GM23338 (cell line): ENCODE measurements around the gene SLC2A9. TPM values are rescaled to one million over a fixed set of nuclear protein-coding genes. Genes with fewer than 3 reads are reported as not detected.
A peak's percentile ranks its signal among the peaks of the same experiment; 100 is the strongest.

Experiments
- ATAC-seq: fragments of 200-7000 bp; cut with Tn5 transposase; 3 replicates; pipeline ENCODE4 v1.9.1; 2020
- DNase-seq: peaks from one replicate; pipeline ENCODE4 v3.0.0-alpha.2; 2015; ENCODE audit warnings: low spot score
- H2AFZ ChIP-seq: fragments of 200-600 bp; sonication (generic); 2 replicates; pipeline ENCODE4 v1.8.0; 2016; ENCODE audit warnings: antibody characterized with exemption, mild to moderate bottlenecking, moderate library complexity
- H3F3A ChIP-seq: fragments of 200-600 bp; sonication (generic); replicated peaks from 2 replicates; pipeline ENCODE4 v1.8.0; 2017; ENCODE audit warnings: antibody characterized with exemption, mixed run types, low read depth
- H3K27ac ChIP-seq: fragments of 200-600 bp; sonication (generic); 2 replicates; pipeline ENCODE4 v1.6.1; 2016; ENCODE audit warnings: low read depth
- H3K27me3 ChIP-seq: fragments of 200-600 bp; sonication (generic); 2 replicates; pipeline ENCODE4 v1.8.0; 2016; ENCODE audit warnings: mild to moderate bottlenecking, mixed run types, moderate library complexity; ENCODE audit not compliant: insufficient read depth
- H3K36me3 ChIP-seq: fragments of 200-600 bp; sonication (generic); 2 replicates; pipeline ENCODE4 v1.8.0; 2016; ENCODE audit warnings: mild to moderate bottlenecking; ENCODE audit not compliant: insufficient read depth
- H3K4me1 ChIP-seq: fragments of 200-600 bp; sonication (generic); 2 replicates; pipeline ENCODE4 v1.8.0; 2016; ENCODE audit warnings: mild to moderate bottlenecking, moderate library complexity; ENCODE audit not compliant: insufficient read depth
- H3K4me2 ChIP-seq: fragments of 200-600 bp; sonication (generic); 2 replicates; pipeline ENCODE4 v1.7.1; 2017; ENCODE audit warnings: mixed run types
- H3K4me3 ChIP-seq: fragments of 200-600 bp; sonication (generic); 2 replicates; pipeline ENCODE4 v1.6.1; 2016; ENCODE audit warnings: mixed run types
- H3K79me2 ChIP-seq: fragments of 200-600 bp; sonication (generic); replicated peaks from 2 replicates; pipeline ENCODE4 v1.8.0; 2017; ENCODE audit warnings: mild to moderate bottlenecking; ENCODE audit not compliant: insufficient read depth
- H3K9me2 ChIP-seq: fragments of 200-600 bp; sonication (generic); 2 replicates; pipeline ENCODE4 v1.8.0; 2017; ENCODE audit not compliant: insufficient read depth
- H4K20me1 ChIP-seq: fragments of 200-600 bp; sonication (generic); replicated peaks from 2 replicates; pipeline ENCODE4 v1.8.0; 2017; ENCODE audit warnings: mild to moderate bottlenecking; ENCODE audit not compliant: insufficient read depth
- H3K27ac Mint-ChIP-seq: 2 replicates; pipeline ENCODE4 v1.8.0; 2020; ENCODE audit warnings: inconsistent platforms, mild to moderate bottlenecking, moderate library complexity, mixed read lengths
- H3K27me3 Mint-ChIP-seq: 3 replicates; pipeline ENCODE4 v1.8.0; 2022; ENCODE audit warnings: low read depth, mild to moderate bottlenecking, moderate library complexity, mixed read lengths, inconsistent platforms; ENCODE audit not compliant: insufficient read depth, poor library complexity
- H3K36me3 Mint-ChIP-seq: 3 replicates; pipeline ENCODE4 v1.8.0; 2021; ENCODE audit warnings: low read depth, mild to moderate bottlenecking, inconsistent platforms, moderate library complexity, mixed read lengths
- H3K4me1 Mint-ChIP-seq: 3 replicates; pipeline ENCODE4 v1.8.0; 2020; ENCODE audit warnings: mild to moderate bottlenecking, inconsistent platforms, mixed read lengths
- H3K4me3 Mint-ChIP-seq: 3 replicates; pipeline ENCODE4 v1.8.0; 2021; ENCODE audit warnings: moderate library complexity, mild to moderate bottlenecking, inconsistent platforms, mixed read lengths
- H3K9me3 Mint-ChIP-seq: 3 replicates; pipeline ENCODE4 v1.8.0; 2020; ENCODE audit warnings: moderate library complexity, mild to moderate bottlenecking, inconsistent platforms, mixed read lengths
- CREB1 ChIP-seq: fragments of 250-450 bp; sonication (Bioruptor Pico); IDR thresholded peaks from 2 replicates; pipeline ENCODE4 v1.5.0; 2020; ENCODE audit warnings: low read depth, mild to moderate bottlenecking, moderate library complexity
- EZH2 ChIP-seq: fragments of 200-600 bp; sonication (generic); IDR thresholded peaks from one replicate; pipeline ENCODE4 v1.8.0; 2017; ENCODE audit warnings: antibody characterized with exemption, mild to moderate bottlenecking, low read depth; ENCODE audit not compliant: unreplicated experiment
- EZH2phosphoT487 ChIP-seq: fragments of 200-600 bp; sonication (generic); IDR thresholded peaks from one replicate; pipeline ENCODE4 v1.8.1; 2018; ENCODE audit warnings: antibody characterized with exemption; ENCODE audit not compliant: unreplicated experiment
- JUNB ChIP-seq: IDR thresholded peaks from one replicate; pipeline ENCODE4 v1.6.1; 2016; ENCODE audit warnings: antibody characterized with exemption; ENCODE audit not compliant: unreplicated experiment
- NANOG ChIP-seq: IDR thresholded peaks from 2 replicates; pipeline ENCODE4 v1.6.1; 2016; ENCODE audit warnings: antibody characterized with exemption, borderline replicate concordance
- POLR2AphosphoS5 ChIP-seq: IDR thresholded peaks from 2 replicates; pipeline ENCODE4 v1.6.1; 2016; ENCODE audit warnings: antibody characterized with exemption, low read depth
- REST ChIP-seq: IDR thresholded peaks from one replicate; pipeline ENCODE4 v1.6.1; 2018; ENCODE audit warnings: antibody characterized with exemption; ENCODE audit not compliant: unreplicated experiment
- STAT1 ChIP-seq: IDR thresholded peaks from one replicate; pipeline ENCODE4 v1.6.1; 2016; ENCODE audit warnings: antibody characterized with exemption; ENCODE audit not compliant: unreplicated experiment
- ZNF114 ChIP-seq: fragments of 250-450 bp; sonication (Bioruptor Pico); IDR thresholded peaks from 2 replicates; pipeline ENCODE4 v1.5.0; 2020; ENCODE audit warnings: mild to moderate bottlenecking, moderate library complexity
- ZNF331 ChIP-seq: fragments of 250-450 bp; sonication (Bioruptor Pico); IDR thresholded peaks from 2 replicates; pipeline ENCODE4 v1.5.0; 2020; ENCODE audit warnings: low read depth, mild to moderate bottlenecking, moderate library complexity
- polyA plus RNA-seq: library from polyadenylated mRNA; unstranded; fragments of >200 nt; fragmentation: Nextera tagmentation; extraction: Ambion mirVana; gene quantifications from 2 replicates; pipeline ENCODE4 v1.2.1, GENCODE V29; 2016
- total RNA-seq: library from RNA; depleted of rRNA; stranded (reverse); fragments of >200 nt; shearing (Covaris generic); gene quantifications from 2 replicates; pipeline ENCODE4 v1.2.3, GENCODE V29; 2014
- TF ChIP-seq, protein P1 (sequence below): fragments of 250-450 bp; sonication (Bioruptor Pico); IDR thresholded peaks from 2 replicates; pipeline ENCODE4 v1.5.0; 2020; ENCODE audit warnings: mild to moderate bottlenecking, moderate library complexity
- TF ChIP-seq, protein P2 (sequence below), 2 experiments: fragments of 200-600 bp in 1 of 2; sonication (generic) in 1 of 2; conservative IDR thresholded peaks; 2 replicates each; pipeline versions ENCODE4 v1.5.1 to v1.6.1; 2016 to 2017; ENCODE audit warnings: antibody characterized with exemption in 2 of 2, low read depth in 2 of 2, mild to moderate bottlenecking in 2 of 2, moderate library complexity in 1 of 2
- TF ChIP-seq, protein P3 (sequence below): IDR thresholded peaks from 2 replicates; pipeline ENCODE4 v1.6.1; 2016; ENCODE audit warnings: antibody characterized with exemption

SLC2A9 gene
- total and polyA plus RNA-seq, 2 experiments from 2014 or later: 0.21 to 0.40 TPM

- no peak overlapping the region for H3K4me3 Mint-ChIP-seq
- DNase-seq (peak; percentile 8), ATAC-seq (peak; percentile 40; the same call in 2 of the 3 replicates)
Observed at GRCh38 chr4:9949573-9949972, 71.7 kb downstream of the SLC2A9 start.

More at GRCh38 chr4:9949573-9949972, 71.7 kb downstream of the SLC2A9 start:
- no peak overlapping the region for H3K27ac ChIP-seq
- no peaks in the 10 kb centered on the region for H3K36me3 Mint-ChIP-seq
- H3K4me1 ChIP-seq: peaks cover 4% of the 10 kb centered on the region; the same call in 1 of the 2 replicates
- H3K4me1 Mint-ChIP-seq: peaks cover 12% of the 10 kb centered on the region
- no peaks in the 10 kb centered on the region for H3K36me3 ChIP-seq
- H3F3A ChIP-seq: no peaks in the 10 kb centered on the region
- no peaks in the 10 kb centered on the region for H3K27me3 ChIP-seq
- H3K27me3 Mint-ChIP-seq: peaks cover 12% of the 10 kb centered on the region
- H3K9me3 Mint-ChIP-seq: no peaks in the 10 kb centered on the region
- H3K4me2 ChIP-seq: no peak overlapping the region
- no peak overlapping the region for H3K4me3 ChIP-seq
- no peak overlapping the region for H3K27ac Mint-ChIP-seq
- H4K20me1 ChIP-seq: no peaks in the 10 kb centered on the region
- no peaks in the 10 kb centered on the region for H3K79me2 ChIP-seq
- no peaks in the 10 kb centered on the region for H3K9me2 ChIP-seq
- TF ChIP-seq REST (no peak), ZNF114 (CRISPR knock-in tag) (no peak), JUNB (no peak), POLR2AphosphoS5 (no peak), EZH2 (no peak), ZNF331 (no peak), NANOG (no peak), EZH2phosphoT487 (no peak), CREB1 (CRISPR knock-in tag) (no peak), STAT1 (no peak)
- TF ChIP-seq, protein P1, sequence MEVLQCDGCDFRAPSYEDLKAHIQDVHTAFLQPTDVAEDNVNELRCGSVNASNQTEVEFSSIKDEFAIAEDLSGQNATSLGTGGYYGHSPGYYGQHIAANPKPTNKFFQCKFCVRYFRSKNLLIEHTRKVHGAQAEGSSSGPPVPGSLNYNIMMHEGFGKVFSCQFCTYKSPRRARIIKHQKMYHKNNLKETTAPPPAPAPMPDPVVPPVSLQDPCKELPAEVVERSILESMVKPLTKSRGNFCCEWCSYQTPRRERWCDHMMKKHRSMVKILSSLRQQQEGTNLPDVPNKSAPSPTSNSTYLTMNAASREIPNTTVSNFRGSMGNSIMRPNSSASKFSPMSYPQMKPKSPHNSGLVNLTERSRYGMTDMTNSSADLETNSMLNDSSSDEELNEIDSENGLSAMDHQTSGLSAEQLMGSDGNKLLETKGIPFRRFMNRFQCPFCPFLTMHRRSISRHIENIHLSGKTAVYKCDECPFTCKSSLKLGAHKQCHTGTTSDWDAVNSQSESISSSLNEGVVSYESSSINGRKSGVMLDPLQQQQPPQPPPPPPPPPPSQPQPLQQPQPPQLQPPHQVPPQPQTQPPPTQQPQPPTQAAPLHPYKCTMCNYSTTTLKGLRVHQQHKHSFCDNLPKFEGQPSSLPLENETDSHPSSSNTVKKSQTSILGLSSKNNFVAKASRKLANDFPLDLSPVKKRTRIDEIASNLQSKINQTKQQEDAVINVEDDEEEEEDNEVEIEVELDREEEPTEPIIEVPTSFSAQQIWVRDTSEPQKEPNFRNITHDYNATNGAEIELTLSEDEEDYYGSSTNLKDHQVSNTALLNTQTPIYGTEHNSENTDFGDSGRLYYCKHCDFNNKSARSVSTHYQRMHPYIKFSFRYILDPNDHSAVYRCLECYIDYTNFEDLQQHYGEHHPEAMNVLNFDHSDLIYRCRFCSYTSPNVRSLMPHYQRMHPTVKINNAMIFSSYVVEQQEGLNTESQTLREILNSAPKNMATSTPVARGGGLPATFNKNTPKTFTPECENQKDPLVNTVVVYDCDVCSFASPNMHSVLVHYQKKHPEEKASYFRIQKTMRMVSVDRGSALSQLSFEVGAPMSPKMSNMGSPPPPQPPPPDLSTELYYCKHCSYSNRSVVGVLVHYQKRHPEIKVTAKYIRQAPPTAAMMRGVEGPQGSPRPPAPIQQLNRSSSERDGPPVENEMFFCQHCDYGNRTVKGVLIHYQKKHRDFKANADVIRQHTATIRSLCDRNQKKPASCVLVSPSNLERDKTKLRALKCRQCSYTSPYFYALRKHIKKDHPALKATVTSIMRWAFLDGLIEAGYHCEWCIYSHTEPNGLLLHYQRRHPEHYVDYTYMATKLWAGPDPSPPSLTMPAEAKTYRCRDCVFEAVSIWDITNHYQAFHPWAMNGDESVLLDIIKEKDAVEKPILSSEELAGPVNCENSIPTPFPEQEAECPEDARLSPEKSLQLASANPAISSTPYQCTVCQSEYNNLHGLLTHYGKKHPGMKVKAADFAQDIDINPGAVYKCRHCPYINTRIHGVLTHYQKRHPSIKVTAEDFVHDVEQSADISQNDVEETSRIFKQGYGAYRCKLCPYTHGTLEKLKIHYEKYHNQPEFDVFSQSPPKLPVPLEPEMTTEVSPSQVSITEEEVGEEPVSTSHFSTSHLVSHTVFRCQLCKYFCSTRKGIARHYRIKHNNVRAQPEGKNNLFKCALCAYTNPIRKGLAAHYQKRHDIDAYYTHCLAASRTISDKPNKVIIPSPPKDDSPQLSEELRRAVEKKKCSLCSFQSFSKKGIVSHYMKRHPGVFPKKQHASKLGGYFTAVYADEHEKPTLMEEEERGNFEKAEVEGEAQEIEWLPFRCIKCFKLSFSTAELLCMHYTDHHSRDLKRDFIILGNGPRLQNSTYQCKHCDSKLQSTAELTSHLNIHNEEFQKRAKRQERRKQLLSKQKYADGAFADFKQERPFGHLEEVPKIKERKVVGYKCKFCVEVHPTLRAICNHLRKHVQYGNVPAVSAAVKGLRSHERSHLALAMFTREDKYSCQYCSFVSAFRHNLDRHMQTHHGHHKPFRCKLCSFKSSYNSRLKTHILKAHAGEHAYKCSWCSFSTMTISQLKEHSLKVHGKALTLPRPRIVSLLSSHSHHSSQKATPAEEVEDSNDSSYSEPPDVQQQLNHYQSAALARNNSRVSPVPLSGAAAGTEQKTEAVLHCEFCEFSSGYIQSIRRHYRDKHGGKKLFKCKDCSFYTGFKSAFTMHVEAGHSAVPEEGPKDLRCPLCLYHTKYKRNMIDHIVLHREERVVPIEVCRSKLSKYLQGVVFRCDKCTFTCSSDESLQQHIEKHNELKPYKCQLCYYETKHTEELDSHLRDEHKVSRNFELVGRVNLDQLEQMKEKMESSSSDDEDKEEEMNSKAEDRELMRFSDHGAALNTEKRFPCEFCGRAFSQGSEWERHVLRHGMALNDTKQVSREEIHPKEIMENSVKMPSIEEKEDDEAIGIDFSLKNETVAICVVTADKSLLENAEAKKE (CRISPR knock-in tag): no peak
- TF ChIP-seq, protein P2, sequence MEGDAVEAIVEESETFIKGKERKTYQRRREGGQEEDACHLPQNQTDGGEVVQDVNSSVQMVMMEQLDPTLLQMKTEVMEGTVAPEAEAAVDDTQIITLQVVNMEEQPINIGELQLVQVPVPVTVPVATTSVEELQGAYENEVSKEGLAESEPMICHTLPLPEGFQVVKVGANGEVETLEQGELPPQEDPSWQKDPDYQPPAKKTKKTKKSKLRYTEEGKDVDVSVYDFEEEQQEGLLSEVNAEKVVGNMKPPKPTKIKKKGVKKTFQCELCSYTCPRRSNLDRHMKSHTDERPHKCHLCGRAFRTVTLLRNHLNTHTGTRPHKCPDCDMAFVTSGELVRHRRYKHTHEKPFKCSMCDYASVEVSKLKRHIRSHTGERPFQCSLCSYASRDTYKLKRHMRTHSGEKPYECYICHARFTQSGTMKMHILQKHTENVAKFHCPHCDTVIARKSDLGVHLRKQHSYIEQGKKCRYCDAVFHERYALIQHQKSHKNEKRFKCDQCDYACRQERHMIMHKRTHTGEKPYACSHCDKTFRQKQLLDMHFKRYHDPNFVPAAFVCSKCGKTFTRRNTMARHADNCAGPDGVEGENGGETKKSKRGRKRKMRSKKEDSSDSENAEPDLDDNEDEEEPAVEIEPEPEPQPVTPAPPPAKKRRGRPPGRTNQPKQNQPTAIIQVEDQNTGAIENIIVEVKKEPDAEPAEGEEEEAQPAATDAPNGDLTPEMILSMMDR (conservative IDR thresholded peaks at IDR 0.05; ENCODE audit: low read depth in 2 of 2): no peak
- TF ChIP-seq, protein P3, sequence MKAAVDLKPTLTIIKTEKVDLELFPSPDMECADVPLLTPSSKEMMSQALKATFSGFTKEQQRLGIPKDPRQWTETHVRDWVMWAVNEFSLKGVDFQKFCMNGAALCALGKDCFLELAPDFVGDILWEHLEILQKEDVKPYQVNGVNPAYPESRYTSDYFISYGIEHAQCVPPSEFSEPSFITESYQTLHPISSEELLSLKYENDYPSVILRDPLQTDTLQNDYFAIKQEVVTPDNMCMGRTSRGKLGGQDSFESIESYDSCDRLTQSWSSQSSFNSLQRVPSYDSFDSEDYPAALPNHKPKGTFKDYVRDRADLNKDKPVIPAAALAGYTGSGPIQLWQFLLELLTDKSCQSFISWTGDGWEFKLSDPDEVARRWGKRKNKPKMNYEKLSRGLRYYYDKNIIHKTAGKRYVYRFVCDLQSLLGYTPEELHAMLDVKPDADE: no peak
- no peak overlapping the region for H2AFZ ChIP-seq
